Measurements from ENCODE around the gene TIGD2.
"Not testable (repeated sequence)": the region's sequence is repeated elsewhere in the genome, so short reads cannot be mapped to it uniquely, and the experiment has no call there.

The TIGD2 gene

DNA sequence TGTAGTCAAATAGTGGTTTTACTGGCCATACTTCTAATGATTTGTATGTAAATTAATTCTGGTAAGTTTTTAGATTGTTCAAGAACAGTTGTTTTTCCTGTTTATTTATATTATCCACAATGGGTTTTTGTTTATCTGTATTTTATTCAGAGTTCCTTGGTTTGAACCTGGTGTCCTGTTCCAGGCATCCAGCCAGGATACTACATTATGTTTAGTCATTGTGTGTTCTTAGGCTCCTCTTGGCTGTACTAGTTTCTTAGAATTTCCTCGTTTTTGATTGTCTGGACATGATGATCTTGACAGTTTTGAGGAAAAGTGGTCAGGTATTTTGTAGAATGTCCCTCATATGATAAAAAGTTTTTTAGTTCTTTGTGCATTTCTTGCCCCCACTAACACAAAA lies 7.8 kb downstream of the TIGD2 start:
- in situ Hi-C loops (cut with MboI; ENCODE audit: low sequenced_read_pairs): no loop called here

DNA sequence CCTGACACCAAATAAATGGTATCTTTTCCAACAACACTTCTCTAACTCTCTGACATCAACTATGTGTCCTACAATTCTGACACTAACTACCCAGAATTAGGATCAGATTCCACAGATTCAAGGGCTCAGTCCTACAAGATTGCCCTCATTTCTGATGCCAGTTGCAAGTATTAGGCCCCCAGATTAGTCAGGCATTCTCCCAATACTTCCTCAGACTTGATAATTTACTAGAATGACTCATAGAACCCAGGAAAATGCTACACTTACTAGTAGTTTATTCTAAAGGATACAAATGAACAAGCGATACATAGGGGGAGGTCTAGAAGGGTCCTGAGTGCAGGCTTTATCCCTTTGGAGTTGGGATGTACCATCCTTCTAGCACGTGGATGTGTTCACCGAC lies 8.5 kb downstream of the TIGD2 start:
- in situ Hi-C loops (cut with MboI; ENCODE audit: low sequenced_read_pairs): no loop called here

DNA sequence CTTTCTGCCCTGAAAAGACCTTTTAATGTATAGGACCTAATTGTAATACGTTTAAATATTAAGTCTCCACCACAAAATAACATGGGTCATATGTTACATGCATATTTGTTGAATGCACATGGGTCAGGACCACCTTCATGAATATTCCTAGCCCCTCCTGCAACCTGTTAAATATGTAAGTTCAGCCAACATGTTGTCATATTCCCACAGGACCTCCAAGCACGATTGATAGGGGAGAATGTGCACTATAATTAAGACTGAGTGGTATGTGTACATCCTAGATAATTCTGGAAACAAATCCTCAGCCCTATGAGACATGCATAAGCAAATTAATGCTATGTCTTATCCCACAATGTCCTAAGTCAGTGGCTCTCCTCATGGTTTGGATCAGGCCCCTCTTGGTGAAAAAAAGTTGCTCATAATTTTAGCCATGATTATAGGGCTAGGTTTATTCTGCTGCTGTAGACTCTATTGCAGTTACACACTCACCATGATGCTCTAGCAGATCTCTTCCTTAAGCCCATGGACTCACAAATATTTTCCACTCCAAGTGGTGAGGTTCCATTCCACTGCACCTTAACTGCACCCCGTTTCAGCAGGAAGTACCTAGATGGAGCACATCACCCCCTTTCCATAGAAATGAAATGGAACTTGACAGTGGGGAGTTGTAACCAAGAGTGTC lies 10.2 kb downstream of the TIGD2 start:
- in situ Hi-C loops (cut with MboI; ENCODE audit: low sequenced_read_pairs): no loop called here

DNA sequence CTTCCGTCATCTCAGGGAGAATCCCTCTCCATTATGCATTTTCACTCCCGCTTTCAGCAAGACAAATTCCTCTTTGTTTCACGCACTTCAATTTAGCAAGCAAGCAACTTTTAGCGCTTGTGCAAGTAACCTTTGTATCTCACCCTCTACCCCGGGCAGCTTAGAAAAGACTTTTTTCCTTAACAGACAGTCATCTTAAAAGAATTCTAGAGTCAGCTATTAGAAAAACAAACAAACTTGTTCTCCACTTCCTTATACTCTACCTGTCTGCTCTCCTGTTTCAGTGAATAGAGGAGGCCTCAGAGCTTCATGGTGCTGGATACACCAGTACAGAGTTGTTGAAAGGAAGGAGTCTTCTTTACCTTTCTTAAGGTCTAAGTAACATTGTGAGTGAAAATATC lies 12.1 kb downstream of the TIGD2 start:
- in situ Hi-C loops (cut with MboI; ENCODE audit: low sequenced_read_pairs): no loop called here

DNA sequence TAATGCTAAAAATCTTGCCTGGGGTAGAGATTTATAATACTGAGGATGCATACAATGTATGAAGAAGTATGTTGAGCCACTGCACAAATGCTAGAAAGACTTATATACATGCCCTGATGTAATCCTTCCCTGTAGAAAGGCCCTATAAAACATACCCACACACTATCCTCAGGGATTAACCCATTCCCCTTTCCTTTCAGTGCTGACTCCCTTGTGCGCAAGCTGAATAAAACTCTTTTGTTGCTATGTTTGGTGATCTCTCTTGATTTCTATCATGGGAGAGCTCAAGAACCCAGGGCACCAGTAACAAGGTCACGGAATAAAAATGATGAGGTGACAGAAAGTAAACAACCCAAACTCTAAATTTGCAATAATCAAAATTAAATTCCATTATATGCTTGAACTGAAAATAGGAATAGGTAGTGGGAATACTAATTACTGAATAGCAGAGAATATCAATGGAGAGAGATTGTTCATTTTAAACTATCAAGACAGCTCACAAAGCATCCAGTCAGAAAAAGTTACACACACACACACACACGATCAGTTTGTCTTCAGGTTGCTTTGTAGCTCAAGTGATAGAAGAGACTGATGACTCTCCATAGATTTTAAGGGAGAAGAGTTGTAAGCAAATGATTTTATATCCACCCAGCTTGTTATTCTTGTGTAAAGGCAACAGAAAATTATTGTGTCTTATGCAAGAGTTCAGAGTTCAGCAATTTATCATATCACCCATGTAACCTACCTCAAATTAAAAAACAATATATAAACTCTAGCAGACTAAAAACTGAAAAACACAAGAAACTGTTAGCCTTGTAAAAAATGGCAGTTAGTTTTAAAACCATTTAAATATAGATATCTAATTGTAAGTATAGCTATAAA lies 14.8 kb downstream of the TIGD2 start:
- in situ Hi-C loops (cut with MboI; ENCODE audit: low sequenced_read_pairs): no loop called here

DNA sequence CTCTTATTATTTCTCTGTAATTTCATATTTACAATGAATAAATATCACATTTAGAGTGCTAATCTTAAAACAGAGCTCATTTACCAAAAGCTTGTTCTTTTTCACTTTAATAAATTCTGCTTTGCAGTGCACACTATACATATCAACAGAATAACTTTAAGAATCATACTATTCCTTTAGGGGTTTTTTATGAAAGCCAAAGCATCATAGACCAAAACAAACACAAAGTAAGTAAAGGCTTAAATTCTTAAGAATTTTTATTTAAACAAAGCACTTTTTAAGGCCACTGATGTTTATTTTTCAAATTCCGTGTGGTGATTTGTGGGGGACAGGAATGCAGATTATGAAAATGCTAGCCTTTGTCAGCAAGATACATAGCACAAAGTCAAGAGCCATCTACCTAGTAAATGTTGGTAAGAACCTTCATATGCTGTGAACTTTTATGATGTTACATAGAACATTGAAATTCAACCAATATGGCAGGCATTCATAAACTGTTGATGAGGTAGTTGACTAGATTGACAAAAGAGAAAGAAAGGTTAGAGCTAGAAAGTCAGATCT lies 17.8 kb downstream of the TIGD2 start:
- in situ Hi-C loops (cut with MboI; ENCODE audit: low sequenced_read_pairs): no loop called here

DNA sequence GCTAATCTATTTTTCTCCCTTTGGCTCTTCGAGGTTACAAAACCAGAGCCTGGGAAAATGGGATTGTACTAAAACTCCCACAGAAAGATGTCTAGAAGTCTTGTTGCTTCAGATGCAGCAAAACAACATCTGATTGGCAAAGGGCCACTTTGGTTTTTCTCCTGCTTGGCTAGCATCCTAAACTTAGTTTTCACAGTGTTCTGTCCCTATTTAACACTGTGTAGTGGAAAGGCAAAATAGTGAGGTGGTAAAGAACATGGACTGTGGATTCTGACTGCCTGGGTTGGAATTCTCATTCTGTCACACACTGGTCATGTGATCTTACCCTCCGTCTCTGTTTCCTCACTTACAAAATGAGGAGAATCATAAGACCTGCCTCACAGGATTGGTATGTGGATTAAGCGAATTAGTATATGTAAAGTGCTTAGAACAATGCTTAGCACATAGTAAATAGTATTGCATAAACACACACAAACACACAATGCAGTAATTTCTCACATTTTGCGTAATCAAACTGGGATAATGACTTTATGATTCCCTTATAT lies 23.5 kb downstream of the TIGD2 start:
- in situ Hi-C loops (cut with MboI; ENCODE audit: low sequenced_read_pairs): no loop called here

DNA sequence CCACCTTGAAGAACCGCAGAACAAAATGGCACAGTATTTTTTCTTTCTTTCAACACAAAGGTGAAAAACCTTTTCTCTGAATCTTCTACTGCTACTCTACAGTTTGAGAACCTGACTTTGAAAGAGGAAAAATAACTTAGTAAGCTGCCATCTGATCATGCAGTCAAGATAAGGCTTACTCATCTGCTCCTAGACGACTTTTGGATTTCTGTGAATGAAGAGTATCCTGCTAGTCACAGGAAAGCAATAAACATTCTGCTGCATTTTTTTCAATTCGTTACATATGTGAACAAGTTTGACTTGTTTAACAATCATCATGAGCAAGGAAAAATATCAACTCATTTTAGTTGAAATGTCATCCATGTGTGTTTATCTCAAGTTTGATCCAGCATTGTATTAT lies 25.2 kb downstream of the TIGD2 start:
- in situ Hi-C loops (cut with MboI; ENCODE audit: low sequenced_read_pairs): no loop called here

DNA sequence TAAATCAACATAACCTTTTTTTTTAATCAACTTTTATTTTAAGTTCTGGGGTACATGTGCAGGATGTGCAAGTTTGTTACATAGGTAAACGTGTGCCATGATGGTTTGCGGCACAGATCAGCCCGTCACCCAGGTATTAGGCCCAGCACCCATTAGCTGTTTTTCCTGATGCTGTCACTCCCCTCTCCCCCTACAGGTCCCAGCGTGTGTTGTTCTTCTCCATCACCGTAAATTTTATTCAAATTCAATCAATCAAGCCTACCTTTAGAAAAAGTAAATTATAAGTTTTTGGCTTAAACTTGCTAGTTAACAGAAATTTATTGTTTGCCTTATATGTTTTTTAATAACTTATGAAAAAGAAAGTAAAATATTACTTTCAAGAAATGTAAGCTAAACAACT lies 25.9 kb downstream of the TIGD2 start:
- in situ Hi-C loops (cut with MboI; ENCODE audit: low sequenced_read_pairs): no loop called here

DNA sequence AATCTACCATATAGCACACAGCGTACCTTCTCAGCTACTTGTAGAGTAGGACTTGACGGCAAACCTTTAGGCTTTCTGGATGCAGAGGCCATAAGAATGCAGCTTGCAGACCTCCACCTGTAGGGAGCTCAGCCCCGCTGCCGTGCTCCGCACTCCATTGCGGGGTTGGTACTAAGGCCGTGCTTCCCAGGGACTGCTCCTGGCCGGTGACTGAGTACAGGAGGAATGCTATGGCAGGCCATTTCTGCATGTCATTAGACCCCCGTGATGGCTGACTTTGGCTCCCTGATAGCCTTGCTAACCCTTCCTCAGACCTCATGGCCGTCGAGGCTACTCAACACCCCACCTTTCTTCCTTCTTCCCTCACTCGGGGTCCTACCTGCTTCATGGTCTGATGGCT lies 26.4 kb downstream of the TIGD2 start:
- in situ Hi-C loops (cut with MboI; ENCODE audit: low sequenced_read_pairs): no loop called here

DNA sequence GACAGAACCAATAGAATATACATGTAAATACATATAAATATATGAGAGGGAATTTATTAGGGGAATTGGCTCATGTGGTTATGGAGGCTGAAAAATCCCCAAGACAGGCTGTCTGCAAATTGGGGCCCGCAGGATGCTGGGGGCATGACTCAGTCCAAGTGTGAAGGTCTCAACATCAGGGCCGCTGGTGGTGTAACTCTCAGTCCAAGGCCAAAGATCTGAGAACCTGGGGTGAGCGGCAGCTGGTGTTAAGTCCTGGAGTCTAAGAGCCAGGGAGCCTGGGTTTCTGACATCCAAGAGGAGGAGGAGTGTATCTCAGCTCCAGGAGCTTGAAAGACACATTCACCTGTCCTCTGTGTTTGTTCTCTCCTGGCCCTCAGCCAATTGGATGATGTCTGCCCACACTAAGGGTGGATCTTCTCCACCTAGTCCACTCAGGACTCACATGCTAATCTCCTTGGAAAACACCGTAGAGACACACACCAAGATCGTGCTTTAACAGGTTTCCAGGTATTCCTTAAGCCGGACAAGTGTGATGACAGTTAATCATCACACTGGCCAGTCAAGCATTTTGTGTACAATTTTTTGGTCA lies 28.9 kb downstream of the TIGD2 start:
- in situ Hi-C loops (cut with MboI; ENCODE audit: low sequenced_read_pairs): no loop called here

DNA sequence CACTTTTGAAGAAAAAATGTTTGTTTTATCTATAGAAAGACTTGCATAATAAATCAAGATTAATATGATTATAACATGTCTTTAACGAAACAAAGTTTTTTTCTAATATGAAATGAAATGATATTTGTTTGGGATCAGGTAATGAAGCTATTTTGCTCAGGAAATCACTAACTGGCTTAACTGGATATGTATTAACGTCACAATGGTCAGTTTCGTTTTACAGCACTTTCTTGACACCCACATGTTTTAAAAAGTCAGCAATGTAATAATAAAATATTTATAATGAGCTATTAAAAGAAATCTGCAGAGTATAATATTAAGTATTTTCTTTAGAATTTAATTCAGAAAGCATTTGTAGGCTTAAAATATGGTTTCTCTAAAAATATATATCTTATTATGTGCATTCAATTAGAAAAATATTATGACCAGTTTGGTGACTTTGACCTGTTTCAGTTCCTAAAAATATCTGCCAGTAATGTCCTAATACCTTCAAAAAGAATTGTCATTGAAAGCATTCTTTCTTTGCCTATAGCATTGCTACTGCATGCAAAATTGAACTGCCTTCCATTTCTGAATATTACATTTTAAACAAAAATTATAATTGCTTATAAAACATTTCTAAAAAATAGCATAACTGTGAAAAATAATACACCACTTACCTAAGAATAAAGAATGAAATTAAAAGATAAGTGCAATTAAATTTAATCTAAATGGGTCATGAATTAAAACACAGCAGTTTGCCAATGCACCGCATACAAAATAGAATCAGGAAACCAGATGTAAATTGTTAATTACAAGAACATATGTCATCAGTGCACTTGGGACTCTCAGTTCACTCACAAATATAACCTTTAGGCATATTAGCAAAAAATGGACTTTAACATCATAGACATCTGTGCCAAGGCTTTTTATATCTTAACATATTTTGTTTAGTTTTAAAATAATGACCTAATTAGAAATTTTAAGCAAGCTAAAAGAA lies 31.6 kb downstream of the TIGD2 start:
- in situ Hi-C loops (cut with MboI; ENCODE audit: low sequenced_read_pairs): no loop called here

DNA sequence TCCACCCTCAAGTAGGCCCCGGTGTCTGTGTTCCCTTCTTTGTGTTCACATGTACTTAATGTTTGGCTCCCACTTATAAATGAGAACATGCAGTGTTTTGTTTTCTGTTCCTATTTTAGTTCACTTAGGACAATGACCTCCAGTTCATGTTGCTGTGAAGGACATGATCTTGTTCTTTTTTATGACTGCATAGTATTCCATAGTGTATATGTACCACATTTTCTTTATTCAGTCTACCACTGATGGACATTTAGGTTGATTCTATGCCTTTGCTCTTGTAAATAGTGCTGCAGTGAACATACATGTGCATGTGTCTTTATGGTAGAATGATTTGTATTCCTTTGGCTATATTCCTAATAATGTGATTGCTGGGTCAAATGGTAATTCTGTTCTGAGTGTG lies 33.3 kb downstream of the TIGD2 start:
- in situ Hi-C loops (cut with MboI; ENCODE audit: low sequenced_read_pairs): not testable (repeated sequence)

DNA sequence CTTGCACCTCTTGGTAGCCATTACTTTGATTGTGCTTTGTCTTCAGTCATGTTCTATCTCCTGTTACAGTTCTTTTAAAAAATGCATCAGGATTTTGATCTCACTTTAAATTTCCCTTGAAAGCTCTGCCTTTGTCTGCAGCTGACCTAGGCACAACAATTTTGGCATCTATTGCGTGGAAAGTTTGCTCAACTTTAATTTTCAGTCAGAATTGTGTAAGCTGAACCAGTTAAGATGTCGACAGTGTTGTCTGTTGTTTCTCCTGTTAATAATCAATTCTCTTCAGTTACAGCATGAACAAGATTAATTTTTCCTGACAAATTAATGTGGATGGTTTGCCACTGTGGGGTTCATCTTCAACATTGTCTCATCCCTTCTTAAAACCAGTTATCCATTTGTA lies 34.9 kb downstream of the TIGD2 start:
- in situ Hi-C loops (cut with MboI; ENCODE audit: low sequenced_read_pairs): no loop called here

DNA sequence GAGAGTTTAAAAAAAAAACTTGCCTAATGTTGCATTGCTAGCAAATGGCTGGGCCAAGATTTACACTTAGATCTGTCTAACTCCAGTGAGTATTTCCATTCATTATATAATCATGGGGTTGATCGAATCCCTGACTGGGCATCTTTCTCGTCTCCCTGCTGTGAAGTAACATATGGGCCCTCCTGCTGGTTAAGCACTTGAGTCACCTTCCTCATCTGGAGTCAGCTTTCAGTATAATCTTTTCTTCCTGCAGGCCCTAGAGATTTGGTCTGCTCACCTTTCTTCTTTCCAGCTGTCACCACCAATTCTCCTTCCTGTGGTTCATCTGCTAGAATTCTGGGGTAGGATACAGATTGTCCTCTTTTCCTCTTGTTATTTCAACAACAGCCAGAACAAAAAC lies 41.6 kb downstream of the TIGD2 start:
- in situ Hi-C loops (cut with MboI; ENCODE audit: low sequenced_read_pairs): no loop called here

DNA sequence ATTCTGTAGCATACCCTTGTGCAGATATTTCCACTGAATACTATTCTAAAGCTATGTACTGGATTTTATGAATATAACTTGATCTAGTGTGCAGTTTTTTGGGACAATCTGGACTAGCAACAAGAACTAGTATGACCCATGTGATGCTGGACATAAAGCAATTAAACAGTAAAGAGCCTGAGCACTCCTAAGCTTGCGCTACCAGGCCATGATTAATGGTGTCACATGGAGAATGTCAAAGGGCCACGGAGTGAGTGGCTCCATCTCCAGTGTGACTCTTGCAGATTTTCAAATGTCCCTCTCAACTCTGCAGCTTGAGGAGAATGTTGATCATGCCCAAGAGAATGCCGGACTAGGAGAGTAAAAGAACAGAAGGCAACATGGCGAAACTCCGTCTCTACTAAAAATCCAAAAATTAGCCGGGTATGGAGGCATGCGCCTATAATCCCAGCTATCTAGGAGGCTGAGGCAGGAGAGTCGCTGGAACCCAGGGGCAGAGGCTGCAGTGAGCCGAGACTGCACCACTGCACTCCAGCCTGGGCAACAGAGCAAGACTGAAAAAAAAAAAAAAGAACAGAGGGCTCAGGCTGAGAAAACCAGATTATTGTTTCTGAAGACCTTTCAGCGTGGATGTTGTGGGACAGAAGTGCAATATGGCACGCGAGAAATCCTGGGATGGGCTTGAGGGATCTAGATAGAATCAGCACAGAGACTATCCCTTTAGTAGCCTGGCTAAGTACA lies 45.0 kb downstream of the TIGD2 start:
- in situ Hi-C loops (cut with MboI; ENCODE audit: low sequenced_read_pairs): no loop called here

DNA sequence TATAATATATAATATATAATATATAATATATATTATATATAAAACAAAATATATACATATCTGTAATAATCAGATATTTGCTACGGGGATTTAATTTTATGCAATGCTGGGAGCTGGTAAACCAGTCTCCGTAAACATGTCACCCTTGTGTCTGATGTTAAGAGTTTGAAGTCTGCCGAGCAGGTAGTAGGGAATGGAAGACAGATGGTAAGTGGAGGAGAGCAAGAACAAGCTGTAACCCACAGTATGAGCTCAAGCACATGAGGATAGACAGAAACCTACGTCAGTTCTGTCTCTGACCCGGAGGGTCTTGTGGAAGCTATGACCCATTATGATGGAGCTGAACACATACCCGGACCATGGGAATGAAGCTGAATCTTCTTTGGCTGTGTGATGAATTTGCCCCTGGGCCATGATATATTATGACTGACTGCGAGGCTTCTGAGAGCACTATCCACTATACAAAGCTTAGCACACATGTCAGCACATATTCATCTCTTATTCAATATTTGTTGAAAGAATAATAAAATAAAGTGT lies 46.2 kb downstream of the TIGD2 start:
- in situ Hi-C loops (cut with MboI; ENCODE audit: low sequenced_read_pairs): no loop called here

DNA sequence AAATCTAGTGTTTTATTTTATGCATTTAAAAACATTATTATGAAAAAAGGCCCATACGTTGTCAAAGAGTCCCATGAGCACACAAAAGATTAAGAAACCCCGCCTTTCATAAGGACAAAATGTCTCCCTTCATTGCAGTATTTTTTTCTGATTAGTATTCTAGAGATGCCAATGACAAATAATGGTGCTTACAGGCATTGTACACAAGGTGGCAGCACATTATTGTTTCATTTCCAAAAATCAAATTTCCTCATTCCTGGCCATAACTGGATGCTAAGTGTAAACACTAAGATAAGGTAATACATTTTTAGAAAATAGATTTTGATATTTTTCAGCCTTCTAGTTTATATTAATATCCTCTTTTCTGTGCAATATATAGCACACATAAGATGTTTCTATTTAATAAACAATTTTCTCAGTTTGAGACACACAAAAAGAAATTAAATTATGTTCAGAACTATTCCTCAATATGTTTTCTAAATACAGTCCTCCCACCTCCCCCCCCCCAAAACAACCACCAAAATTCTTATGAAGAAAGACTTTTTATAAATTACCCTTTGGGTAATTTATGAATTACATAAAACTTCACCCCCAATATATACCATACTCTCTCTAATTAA lies 47.7 kb downstream of the TIGD2 start:
- in situ Hi-C loops (cut with MboI; ENCODE audit: low sequenced_read_pairs): no loop called here

DNA sequence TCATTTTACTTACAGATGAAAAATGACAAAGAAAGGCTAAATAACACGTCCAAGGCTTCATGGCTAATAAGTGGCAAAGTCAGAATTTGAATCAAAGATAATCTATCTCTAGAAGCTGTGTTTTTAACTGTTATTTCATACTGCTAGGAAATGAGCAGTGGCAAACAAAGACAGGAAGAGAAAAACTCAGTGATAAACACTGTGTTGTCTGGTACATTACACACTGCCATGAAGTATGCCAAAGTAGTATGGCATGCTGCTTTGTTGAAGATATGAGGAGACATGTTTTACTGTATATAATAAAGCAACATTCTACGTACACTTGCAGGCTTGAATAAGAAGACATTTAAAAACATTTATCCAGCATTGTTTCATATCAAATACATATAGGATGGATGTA lies 49.5 kb downstream of the TIGD2 start:
- in situ Hi-C loops (cut with MboI; ENCODE audit: low sequenced_read_pairs): no loop called here
